HG03045 (cell line): ENCODE results near the gene ABCC2.
"Not testable (repeated sequence)": the region's sequence is repeated elsewhere in the genome, so short reads cannot be mapped to it uniquely, and the experiment has no call there.

Experiments
- ATAC-seq: cut with Tn5 transposase; IDR thresholded peaks from one replicate; pipeline ENCODE4 v1.9.1; 2021; ENCODE audit warnings: mild to moderate bottlenecking, moderate library complexity; ENCODE audit not compliant: unreplicated experiment

The ABCC2 gene

GRCh38 chr10:99851825-99852224 is 69.4 kb downstream of the ABCC2 start:
- ATAC-seq, result no peak

DNA sequence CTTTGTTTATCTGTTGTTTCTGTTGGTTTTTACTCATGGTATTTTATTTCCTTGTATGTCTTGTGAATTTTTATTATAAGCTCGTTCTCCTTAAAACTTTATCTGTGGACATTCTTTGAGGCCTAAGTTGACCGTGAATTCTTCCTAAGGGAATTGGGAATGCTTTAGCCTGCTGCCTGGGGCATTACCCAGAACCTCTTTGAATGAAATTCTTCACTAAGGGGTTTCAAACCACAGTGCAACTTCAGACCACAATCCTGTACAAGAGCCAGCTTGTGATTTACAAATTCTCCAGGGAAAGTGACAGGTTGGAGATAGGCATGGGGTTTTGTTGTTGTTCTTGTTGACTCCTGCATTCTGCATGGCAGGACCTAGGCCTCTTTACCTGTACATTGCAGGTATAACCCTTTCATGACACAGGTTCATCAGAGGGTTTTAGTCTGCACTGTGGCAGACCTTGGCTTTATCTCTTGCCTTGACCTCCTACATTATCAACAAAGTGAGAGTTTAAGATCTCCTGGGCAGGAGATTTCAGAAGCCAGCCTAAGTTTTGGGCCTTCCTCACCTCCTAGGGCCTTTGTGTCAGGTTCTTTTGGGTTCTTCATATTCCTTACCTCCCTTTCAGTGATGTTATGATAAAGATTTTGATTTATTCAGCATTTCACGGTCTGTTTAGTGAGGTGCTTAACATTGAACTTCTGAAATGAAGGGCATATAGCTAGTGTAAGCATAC is 70.2 kb downstream of the ABCC2 start:
- ATAC-seq, result no peak

DNA sequence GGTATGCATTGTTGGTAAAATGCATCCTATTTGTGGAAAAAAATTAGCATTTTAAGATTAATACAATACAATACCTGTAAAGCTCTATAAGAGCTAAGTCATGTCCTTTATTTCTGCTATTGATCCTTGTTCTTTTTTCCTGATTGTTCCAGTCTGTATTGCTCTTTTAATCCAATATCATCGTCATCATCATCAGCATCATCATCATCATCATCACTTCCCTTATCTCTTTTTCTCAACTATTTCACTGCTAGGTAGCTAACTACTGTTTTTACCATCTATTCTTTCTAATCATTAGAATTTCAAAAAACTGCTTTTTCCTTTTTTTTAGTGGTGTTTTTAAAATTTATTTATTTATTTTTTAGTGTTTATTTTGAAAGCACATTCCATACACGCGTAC is 71.2 kb downstream of the ABCC2 start:
- no peak for ATAC-seq

GRCh38 chr10:99854860-99855259 is 72.4 kb downstream of the ABCC2 start:
- no peak for ATAC-seq

DNA sequence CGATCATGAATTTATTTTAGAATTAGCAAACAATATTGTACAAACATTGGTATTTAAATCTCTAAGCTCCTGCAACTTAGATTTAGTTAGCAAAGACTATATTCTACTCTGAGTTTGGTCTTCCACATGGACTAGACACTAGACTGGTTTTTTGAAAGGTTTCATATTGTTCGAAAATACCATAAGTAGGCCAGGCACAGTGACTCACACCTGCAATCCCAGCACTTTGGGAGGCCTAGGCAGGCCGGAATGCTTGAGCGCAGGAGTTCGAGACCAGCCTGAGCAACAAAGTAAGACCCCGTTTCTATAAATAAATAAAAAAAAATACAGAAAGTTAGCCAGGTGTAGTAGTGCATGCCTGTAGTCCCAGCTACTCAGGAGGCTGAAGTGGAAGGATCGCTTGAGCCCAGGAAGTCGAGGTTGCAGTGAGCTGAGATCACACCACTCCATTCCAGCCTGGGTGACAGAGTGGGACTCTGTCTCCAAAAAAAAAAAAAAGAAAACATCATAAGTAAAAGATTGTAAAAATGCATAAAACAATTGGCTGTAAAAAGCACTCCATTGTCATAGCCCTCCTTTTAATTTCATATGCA is 73.1 kb downstream of the ABCC2 start:
- ATAC-seq, result no peak

GRCh38 chr10:99858849-99859248 is 76.4 kb downstream of the ABCC2 start:
- ATAC-seq, result no peak

GRCh38 chr10:99859585-99859984 is 77.1 kb downstream of the ABCC2 start:
- ATAC-seq, result no peak

- ATAC-seq, result no peak
Observed at GRCh38 chr10:99860466-99860865, 78.0 kb downstream of the ABCC2 start.

- not testable (repeated sequence) for ATAC-seq
Observed at GRCh38 chr10:99863535-99864240, 81.2 kb downstream of the ABCC2 start.

DNA sequence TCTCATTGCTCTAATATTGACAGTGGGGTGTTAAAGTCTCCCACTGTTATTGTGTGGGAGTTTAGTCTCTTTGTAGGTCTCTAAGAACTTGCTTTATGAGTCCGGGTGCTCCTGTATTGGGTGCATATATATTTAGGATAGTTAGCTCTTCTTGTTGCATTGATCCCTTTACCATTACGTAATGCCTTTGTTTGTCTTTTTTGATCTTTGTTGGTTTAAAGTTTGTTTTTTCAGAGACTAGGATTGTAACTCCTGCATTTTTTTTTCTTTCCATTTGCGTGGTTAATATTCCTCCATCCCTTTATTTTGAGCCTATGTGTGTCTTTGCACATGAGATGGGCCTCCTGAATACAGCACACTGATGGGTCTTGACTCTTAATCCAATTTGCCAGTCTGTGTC is 84.8 kb downstream of the ABCC2 start:
- ATAC-seq, result not testable (repeated sequence)

GRCh38 chr10:99869581-99870122 is 87.2 kb downstream of the ABCC2 start:
- no peak for ATAC-seq

DNA sequence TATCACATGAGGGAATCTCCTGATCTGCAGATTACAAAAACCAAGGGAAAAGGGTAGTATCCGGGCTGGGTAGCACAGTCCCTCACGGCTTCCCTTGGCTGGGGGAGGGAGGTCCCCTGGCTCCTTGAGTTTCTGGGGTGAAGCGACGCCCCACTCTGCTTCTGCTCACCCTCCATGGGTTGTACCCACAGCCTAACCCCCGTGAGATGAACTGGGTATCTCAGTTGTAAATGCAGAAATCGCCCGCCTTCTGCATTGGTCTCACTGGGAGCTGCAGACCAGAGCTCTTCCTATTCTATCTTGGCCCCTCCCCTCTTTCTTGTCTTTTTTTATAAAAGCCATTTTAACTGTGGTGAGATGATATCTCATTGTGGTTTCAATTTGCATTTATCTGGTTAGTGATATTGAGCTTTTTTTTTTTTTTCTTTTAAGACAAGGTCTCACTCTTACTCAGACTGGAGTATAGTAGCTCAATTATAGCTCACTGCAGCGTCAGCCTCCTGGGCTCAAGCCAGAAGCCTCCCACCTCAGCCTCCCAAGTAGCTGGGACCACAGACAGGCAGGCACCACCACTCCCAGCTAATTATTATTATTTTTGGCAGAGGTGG is 87.8 kb downstream of the ABCC2 start:
- no peak for ATAC-seq

DNA sequence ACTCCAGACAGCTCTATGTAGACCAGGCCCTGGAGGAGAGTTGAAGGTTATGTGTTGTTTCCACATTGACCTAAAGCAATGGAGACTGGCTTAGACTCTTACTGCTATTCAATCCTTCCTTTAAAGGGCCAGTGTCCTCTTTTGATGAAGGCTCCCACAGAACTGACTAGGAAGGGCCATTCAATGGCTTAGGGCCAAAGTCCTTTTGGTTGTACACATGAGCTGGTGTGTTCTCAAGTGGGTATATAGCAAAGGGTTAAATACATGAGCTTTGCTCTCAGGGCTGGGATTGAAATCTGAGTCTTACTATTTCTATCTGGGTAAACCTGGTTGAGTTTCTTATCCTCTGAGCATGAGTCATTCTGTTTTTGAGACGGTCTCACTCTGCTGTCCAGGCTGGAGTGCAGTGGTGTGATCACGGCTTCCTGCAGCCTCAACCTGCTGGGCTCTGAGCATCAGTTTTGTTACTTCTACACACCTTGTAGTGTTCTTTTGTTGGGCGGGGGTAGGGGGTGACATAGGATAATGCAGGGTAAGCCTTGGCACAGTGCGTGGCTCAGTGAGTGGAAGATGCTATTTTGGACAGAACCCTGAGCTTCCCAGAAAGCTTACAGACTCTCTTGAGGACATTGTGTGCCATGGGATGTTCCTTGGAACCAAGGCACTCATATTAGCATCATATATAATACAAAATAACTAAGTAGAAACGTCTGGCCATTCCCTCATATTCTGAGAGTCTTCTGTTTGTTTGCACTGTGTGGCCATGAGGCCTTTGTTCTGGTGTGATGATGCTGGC is 90.1 kb downstream of the ABCC2 start:
- ATAC-seq, result no peak

GRCh38 chr10:99873846-99874245 is 91.4 kb downstream of the ABCC2 start:
- no peak for ATAC-seq

DNA sequence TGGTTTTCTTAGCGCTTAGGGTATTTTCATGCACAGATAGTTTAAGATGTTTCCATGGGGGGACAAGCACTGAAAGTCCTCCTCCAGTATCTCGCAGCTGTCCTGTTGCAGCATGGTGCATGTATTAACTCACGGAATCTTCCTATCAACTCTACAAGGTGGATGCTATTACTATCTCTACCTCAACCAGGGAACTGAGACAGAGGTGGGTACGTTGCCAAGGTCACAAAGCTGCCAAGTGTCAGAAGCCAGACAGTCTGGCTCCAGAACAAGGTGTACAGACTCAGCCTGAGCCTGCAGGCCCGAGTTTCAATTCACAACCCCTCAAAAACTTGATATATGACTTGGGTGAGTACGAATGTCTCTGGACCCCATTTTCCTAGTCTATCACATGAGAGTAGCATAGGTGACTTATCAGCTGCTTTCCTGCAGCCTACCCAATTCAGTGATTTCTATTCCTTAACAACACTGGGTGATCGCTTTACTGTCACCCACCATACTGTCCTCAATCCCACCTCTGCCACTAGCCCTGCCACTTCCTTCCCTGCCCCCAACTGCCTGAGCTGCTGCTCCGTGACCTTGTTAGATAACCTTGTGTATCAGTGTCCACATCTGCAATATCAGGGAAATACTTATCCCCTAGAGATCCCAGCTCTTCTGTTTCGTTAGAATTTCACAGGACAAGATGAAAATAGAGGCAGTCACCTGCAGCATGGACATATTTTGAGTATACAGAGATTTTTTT is 92.1 kb downstream of the ABCC2 start:
- ATAC-seq, result no peak

DNA sequence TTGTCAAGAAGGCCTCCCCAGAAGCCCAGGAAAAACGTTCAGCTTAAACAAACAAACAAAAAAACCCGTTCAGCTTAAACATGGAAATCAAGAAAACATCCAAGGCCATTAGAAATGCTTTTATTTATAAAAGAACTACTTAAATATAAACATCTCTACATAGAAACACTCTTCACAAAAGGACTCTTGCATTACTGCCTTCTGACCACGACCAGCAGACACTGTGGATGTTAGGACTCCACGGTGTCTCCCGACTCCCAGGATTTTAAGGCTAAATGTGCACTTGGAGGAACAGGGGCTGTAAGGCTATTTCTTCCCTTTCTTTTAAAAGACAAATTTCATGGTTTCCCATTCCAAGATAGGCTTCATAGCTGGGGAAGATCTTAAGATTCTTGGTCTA is 93.0 kb downstream of the ABCC2 start:
- no peak for ATAC-seq

DNA sequence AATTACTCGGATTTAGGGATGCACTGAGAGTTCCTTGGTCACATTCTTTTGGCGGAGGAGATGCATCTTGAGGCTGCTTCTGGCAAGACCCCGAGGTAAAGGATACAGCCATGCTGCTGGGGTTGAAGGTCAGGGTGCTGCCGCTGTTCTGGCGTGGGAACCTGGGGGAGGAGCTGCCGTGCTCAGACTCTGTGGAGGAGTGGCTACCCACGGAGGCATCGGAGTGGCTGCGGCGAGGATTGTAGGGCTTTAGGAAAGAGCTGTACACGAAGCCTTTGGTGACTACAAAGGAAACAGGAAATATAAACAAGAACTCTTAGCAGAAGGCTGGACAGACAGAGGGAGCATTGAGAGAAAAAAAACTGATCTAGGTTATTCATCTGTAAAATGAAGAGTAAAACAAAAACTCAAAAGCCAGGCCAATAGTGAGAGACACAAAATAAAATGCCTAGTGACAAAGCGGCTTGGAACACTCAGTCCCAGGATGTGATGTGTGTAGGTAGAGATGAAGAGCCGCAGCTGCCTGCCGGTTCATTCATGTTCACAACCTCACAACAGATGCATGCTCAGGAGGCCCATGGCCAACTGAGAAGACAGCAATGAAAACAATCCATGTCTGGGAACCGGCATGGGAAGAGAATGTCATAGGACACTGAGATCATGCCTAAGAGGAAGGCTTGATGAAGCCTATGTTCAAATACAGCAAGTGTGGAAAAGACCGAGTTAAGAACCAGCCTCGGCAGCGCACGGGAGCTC is 97.8 kb downstream of the ABCC2 start:
- ATAC-seq, result no peak

- ATAC-seq, result no peak
Observed at GRCh38 chr10:99881371-99881770, 98.9 kb downstream of the ABCC2 start.

GRCh38 chr10:99883523-99883922 is 101.1 kb downstream of the ABCC2 start:
- no peak for ATAC-seq
